GF-D8 (cell line): Measurements from ENCODE around the gene IMMP1L.

Experiments used
- DNase-seq: peaks from one replicate; lab custom pipeline; 2025; lab: John Stamatoyannopoulos, UW

IMMP1L gene

GRCh38 chr11:31387379-31387778 lies 122.0 kb downstream of the IMMP1L start:
- no peak for DNase-seq

GRCh38 chr11:31383116-31383515 lies 126.3 kb downstream of the IMMP1L start:
- DNase-seq, result no peak
